CD14-positive monocyte (primary cell): ENCODE data around the gene MRPL24. TPM values are rescaled to one million over a fixed set of nuclear protein-coding genes. Genes with fewer than 3 reads are reported as not detected.

ENCODE experiments used
- DNase-seq, 3 donors: peaks; one replicate each; pipeline ENCODE4 v3.0.0-alpha.2; 2011 to 2022
- H2AFZ ChIP-seq: 2 replicates; pipeline ENCODE4 v1.6.0; 2012; ENCODE audit warnings: mild to moderate bottlenecking, low read depth, low read length, inconsistent platforms; ENCODE audit not compliant: insufficient read depth, poor library complexity, severe bottlenecking
- H3K27ac ChIP-seq, 2 donors: 1 replicate in 1 of 2; 2 replicates in 1 of 2; pipeline ENCODE4 v1.5.1; 2012 to 2013; ENCODE audit warnings: low read length in 2 of 2, control low read depth in 1 of 2, inconsistent platforms in 1 of 2, low read depth in 1 of 2, mild to moderate bottlenecking in 1 of 2
- H3K27me3 ChIP-seq, 2 donors: one replicate each; pipeline versions ENCODE4 v1.6.0 to v1.6.1; 2011 to 2013; ENCODE audit warnings: low read length in 2 of 2; ENCODE audit not compliant: control insufficient read depth in 2 of 2, insufficient read depth in 2 of 2
- H3K36me3 ChIP-seq, 2 donors: replicated peaks in 1 of 2; 1 replicate in 1 of 2; 2 replicates in 1 of 2; pipeline versions ENCODE4 v1.5.1 to v1.6.1; 2012 to 2013; ENCODE audit warnings: low read length in 2 of 2, control low read depth in 1 of 2, inconsistent platforms in 1 of 2, mild to moderate bottlenecking in 1 of 2; ENCODE audit not compliant: insufficient read depth in 2 of 2, control insufficient read depth in 1 of 2
- H3K4me1 ChIP-seq, 2 donors: 1 replicate in 1 of 2; 2 replicates in 1 of 2; pipeline versions ENCODE4 v1.5.1 to v1.6.1; 2012 to 2013; ENCODE audit warnings: low read length in 2 of 2, control low read depth in 1 of 2, inconsistent platforms in 1 of 2, mild to moderate bottlenecking in 1 of 2, moderate library complexity in 1 of 2; ENCODE audit not compliant: insufficient read depth in 2 of 2, control insufficient read depth in 1 of 2
- H3K4me2 ChIP-seq: replicated peaks from 2 replicates; pipeline ENCODE3; 2012; ENCODE audit warnings: low read length, moderate library complexity, mild to moderate bottlenecking; ENCODE audit not compliant: poor library complexity, severe bottlenecking; ENCODE audit errors: extremely low read depth
- H3K4me3 ChIP-seq, 3 experiments: fragments of 200-600 bp in 1 of 3; sonication (generic) in 1 of 3; replicated peaks in 1 of 3; 1 replicate in 2 of 3; 2 replicates in 1 of 3; pipeline ENCODE4 v1.5.1; 2011 to 2013; ENCODE audit warnings: low read length in 3 of 3, mild to moderate bottlenecking in 3 of 3, control low read depth in 2 of 3, low read depth in 2 of 3, inconsistent platforms in 1 of 3, moderate library complexity in 1 of 3
- H3K79me2 ChIP-seq: 2 replicates; pipeline ENCODE4 v1.6.0; 2012; ENCODE audit warnings: mild to moderate bottlenecking, control low read depth, inconsistent platforms, low read length, moderate library complexity; ENCODE audit not compliant: insufficient read depth
- H3K9ac ChIP-seq: 2 replicates; pipeline ENCODE4 v1.6.0; 2017; ENCODE audit warnings: low read length, mild to moderate bottlenecking; ENCODE audit not compliant: insufficient read depth, poor library complexity, severe bottlenecking
- H3K9me3 ChIP-seq, 2 donors: replicated peaks in 1 of 2; 1 replicate in 1 of 2; 2 replicates in 1 of 2; pipeline versions ENCODE4 v1.5.1 to v1.6.1; 2012 to 2013; ENCODE audit warnings: low read length in 2 of 2, control low read depth in 1 of 2; ENCODE audit not compliant: control insufficient read depth in 1 of 2, insufficient read depth in 1 of 2
- H4K20me1 ChIP-seq: 2 replicates; pipeline ENCODE4 v1.6.0; 2012; ENCODE audit warnings: mild to moderate bottlenecking, low read length, control low read depth, moderate library complexity; ENCODE audit not compliant: insufficient read depth
- H3K27ac Mint-ChIP-seq, 7 donors: one replicate each; pipeline ENCODE4 v1.8.0; 2020; ENCODE audit warnings: mild to moderate bottlenecking in 7 of 7, mixed read lengths in 7 of 7, moderate library complexity in 6 of 7, inconsistent platforms in 2 of 7
- H3K27me3 Mint-ChIP-seq, 3 donors: one replicate each; pipeline ENCODE4 v1.8.0; 2021 to 2022; ENCODE audit warnings: low read depth in 3 of 3, mild to moderate bottlenecking in 3 of 3, mixed read lengths in 3 of 3, moderate library complexity in 3 of 3, inconsistent platforms in 1 of 3
- H3K36me3 Mint-ChIP-seq, 2 donors: one replicate each; pipeline ENCODE4 v1.8.0; 2020; ENCODE audit warnings: mixed read lengths in 2 of 2, inconsistent platforms in 1 of 2, mild to moderate bottlenecking in 1 of 2
- H3K4me1 Mint-ChIP-seq: one replicate; pipeline ENCODE4 v1.8.0; 2020; ENCODE audit warnings: mild to moderate bottlenecking, mixed read lengths
- H3K4me3 Mint-ChIP-seq, 2 donors: one replicate each; pipeline ENCODE4 v1.8.0; 2020; ENCODE audit warnings: mild to moderate bottlenecking in 2 of 2, mixed read lengths in 2 of 2, moderate library complexity in 1 of 2
- H3K9me3 Mint-ChIP-seq, 7 donors: one replicate each; pipeline ENCODE4 v1.8.0; 2020 to 2022; ENCODE audit warnings: mixed read lengths in 7 of 7, mild to moderate bottlenecking in 6 of 7, moderate library complexity in 6 of 7, inconsistent platforms in 2 of 7
- CTCF ChIP-seq: fragments of 200-600 bp; IDR thresholded peaks from one replicate; pipeline ENCODE4 v1.8.0; 2022; ENCODE audit warnings: antibody characterized with exemption, mild to moderate bottlenecking
- WGBS: methylation state at CpG from one replicate; pipeline ENCODE4 v1.1.5; 2013; ENCODE audit warnings: missing lambda C conversion rate; ENCODE audit not compliant: insufficient coverage; 5-methylcytosine and 5-hydroxymethylcytosine counted together
- intact Hi-C, 2 donors: fragments of 100-400 bp; cut with micrococcal nuclease; formaldehyde crosslinking; loops; one replicate each; pipeline versions ENCODE4 v1.15.0 to v1.15.1; 2023
- polyA plus RNA-seq, 3 donors: library from polyadenylated mRNA; depleted of rRNA in 1 of 3; unstranded in 2 of 3; stranded (reverse) in 1 of 3; fragments of 300-500 nt in 2 of 3; fragments of >200 nt in 1 of 3; fragmentation: Illumina TruSeq in 2 of 3; gene quantifications; 1 replicate in 2 of 3; 2 replicates in 1 of 3; pipeline ENCODE4 v1.2.3, GENCODE V29; 2012 to 2021

Gene MRPL24
- polyA plus RNA-seq, 3 donors: 28.7 to 47.0 (median 38.4) TPM

- Mint-ChIP-seq H3K9me3 (peaks cover 0 to 25% (median 10%) of the 10 kb centered on the region in 7 donors), H3K27ac (peak within 1 kb of the TSS in 1 of 7 donors; percentile 37), H3K4me1 (peaks cover 28% of the 10 kb centered on the region), H3K4me3 (peak within 1 kb of the TSS; percentile 57 to 83), H3K27me3 (peaks cover 75 to 87% (median 79%) of the 10 kb centered on the region in 3 donors), H3K36me3 (peaks cover 0 to 11% of the 10 kb centered on the region in 2 donors)
- Histone ChIP-seq H3K4me2 (peak within 1 kb of the TSS; percentile 62), H3K9ac (no peak within 1 kb of the TSS), H3K27me3 (peaks cover 44 to 72% of the 10 kb centered on the region in 2 donors), H3K9me3 (peaks cover 0 to 15% of the 10 kb centered on the region in 2 donors), H3K27ac (no peak within 1 kb of the TSS), H3K4me3 (peak within 1 kb of the TSS in 1 of 3 experiments; percentile 45), H2AFZ (no peak within 1 kb of the TSS), H3K79me2 (no peaks in the 10 kb centered on the region), H3K4me1 (peaks cover 20 to 22% of the 10 kb centered on the region in 2 donors), H3K36me3 (no peaks in the 10 kb centered on the region), H4K20me1 (no peaks in the 10 kb centered on the region)
- intact Hi-C loops: no loop called here
- WGBS: 3% methylated on average over 25 of the region's 42 CpGs
- TF ChIP-seq CTCF: no peak
- no peak for DNase-seq
These were observed 35.5 kb downstream of the MRPL24 start, which contains the start of gene CRABP2 for GRCh38 chr1:156705321-156705917. Gene CRABP2, minus strand, starts transcription at chr1:156705583. Its CDS starts 137 bp downstream, at chr1:156705446.

GRCh38 chr1:156704930-156705320 is 36.0 kb downstream of the MRPL24 start:
- peaks cover 0 to 11% of the 10 kb centered on the region in 2 donors for H3K36me3 Mint-ChIP-seq
- H3K4me3 Mint-ChIP-seq: peak overlapping the region; percentile 45 to 81
- Histone ChIP-seq H3K27me3 (peaks cover 44 to 72% of the 10 kb centered on the region in 2 donors), H3K36me3 (no peaks in the 10 kb centered on the region), H3K79me2 (no peaks in the 10 kb centered on the region), H3K27ac (no peak overlapping the region), H4K20me1 (no peaks in the 10 kb centered on the region), H2AFZ (no peak overlapping the region), H3K9ac (no peak overlapping the region), H3K4me3 (no peak overlapping the region), H3K4me1 (peaks cover 20 to 22% of the 10 kb centered on the region in 2 donors), H3K9me3 (peaks cover 0 to 15% of the 10 kb centered on the region in 2 donors), H3K4me2 (peak overlapping the region; percentile 62)
- intact Hi-C loops: no loop called here
- peak overlapping the region in 1 of 7 donors; percentile 37 for H3K27ac Mint-ChIP-seq
- peaks cover 0 to 25% (median 10%) of the 10 kb centered on the region in 7 donors for H3K9me3 Mint-ChIP-seq
- TF ChIP-seq CTCF: no peak
- peak; percentile 29 to 69 (median 36) for DNase-seq
- WGBS: 2% methylated on average over 29 of the region's 29 CpGs
- H3K4me1 Mint-ChIP-seq: peaks cover 28% of the 10 kb centered on the region
- H3K27me3 Mint-ChIP-seq: peaks cover 78 to 87% (median 79%) of the 10 kb centered on the region in 3 donors
